DMS153 treated with DMSO at 0.1 percent for 48 hours (cell line): ENCODE data around the gene RNF141.

Source experiments
- DNase-seq: peaks from one replicate; lab custom pipeline; 2025; ENCODE audit not compliant: unreplicated experiment; lab: John Stamatoyannopoulos, UW

The RNF141 gene

DNA sequence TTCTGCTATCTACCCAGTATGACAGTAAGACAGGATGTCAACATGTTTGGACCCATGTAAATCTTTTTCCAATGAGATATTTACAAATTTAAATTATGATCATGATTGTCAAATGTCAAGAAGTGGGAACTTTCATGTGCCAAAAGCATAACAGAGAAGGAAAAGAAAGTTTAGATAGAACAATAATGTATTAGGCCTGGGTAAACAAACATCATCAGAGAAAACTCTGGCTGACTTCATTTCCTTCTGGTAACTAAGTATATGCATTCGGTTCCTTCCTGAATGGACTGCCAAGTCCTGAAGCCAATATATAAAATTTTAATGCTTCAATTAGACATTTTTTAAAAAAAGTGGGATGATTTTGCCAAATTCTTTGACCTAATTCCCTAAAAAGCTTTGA lies 16.5 kb downstream of the RNF141 start:
- no peak for DNase-seq

DNA sequence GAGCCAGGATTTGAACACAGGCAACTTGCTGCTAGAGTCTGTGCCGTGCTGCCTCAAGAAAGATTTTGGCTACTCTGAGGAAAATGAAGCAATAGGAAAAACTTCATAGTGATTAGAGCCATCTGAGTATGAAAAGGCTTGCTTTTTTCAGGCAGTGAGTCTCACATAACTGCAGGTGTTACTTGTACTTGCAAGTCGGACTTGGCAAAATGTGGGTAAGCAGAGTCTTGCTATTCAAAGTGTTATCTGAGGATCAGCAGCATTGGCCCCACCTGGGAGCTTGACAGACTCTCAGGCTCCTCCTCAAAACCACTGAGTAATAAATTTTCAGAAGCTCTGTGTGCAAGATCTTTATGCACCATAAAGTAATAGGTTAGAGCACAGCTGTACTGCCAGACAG lies 18.1 kb downstream of the RNF141 start:
- no peak for DNase-seq

DNA sequence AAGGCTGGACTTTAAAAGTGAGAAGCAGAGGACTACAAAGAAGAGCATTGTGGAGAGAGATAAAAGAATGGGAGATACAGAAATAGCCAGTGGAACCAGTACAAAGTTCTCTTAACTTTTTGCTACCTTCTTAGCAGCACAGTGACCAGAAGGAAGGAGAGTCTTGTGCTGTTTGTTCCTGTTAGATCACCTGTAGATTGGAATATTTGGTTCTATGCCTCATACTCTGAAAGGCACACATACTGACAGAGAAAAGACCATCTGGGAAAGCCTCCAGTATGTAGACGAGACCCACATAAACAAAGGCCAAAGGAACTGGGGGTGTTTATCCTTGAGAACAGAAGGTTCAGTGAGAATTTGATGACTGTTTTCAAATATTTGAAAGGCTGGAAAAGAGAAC lies 18.7 kb downstream of the RNF141 start:
- DNase-seq = no peak

DNA sequence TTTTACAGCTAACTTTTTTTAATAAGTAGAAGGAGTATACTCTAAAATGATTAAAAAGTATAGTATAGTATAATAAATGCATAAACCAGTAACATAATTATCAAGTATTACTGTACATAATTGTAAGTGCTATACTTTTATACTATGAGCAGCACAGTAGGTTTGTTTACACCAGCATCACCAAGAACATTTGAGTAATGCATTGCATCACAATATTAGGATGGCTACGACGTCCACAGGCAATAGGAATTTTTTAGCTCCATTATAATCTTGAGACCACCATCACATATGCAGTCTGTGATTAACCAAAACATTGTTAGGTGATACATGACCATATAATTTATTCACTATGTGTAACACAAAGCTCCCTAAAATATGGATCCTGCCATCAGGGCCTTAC lies 20.4 kb downstream of the RNF141 start:
- DNase-seq = no peak

DNA sequence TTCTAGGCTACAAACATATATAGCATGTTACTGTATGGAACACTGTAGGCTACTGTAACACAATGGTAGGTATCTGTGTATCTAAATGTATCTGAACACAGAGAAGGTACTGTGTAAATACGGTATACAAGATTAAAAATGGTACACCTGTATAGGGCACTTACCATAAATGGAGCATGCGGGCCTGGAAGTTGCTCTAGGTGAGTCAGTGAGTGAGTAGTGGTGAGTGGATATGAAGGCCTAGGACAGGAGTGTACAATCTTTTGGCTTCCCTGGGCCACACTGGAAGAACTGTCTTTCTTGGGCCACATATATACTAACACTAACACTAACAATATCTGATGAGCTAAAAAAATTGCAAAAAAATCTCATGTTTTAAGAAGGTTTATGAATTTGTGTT lies 21.4 kb downstream of the RNF141 start:
- DNase-seq = no peak

DNA sequence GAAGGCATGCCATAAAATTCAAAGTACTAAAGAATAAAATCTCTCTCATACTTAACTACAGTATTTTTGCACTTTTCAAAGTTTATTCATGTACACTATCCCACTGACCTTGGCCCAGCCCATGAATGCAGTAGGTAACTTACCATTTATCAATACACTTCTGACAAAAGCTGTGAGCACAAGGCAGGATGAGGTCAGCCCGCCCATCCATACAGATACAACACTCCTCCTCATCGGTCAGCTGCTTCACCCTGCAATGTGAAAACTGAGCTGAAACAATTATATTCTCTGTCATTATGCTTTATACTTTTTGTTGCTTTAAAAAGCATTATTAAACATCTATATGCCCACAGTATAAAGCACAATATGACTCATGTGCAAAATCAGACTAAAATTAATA lies 22.1 kb downstream of the RNF141 start:
- DNase-seq = no peak

DNA sequence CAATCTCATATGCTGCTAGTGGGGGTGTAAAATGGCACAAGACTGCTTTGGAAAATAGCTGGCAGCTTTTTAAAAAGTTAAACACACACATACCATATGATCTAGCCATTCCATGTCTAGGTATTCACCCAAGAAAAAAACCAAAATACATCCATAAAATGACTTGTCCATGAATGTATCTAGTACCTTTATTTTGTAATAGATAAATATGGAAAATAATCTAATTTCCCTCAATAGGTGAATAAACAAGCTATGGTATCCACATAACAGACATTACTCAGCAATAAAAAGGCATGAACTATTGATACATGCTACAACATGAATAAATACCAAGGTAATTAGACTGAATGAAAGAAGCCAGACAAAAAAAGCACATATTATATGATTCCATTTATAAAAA lies 22.9 kb downstream of the RNF141 start:
- no peak for DNase-seq

DNA sequence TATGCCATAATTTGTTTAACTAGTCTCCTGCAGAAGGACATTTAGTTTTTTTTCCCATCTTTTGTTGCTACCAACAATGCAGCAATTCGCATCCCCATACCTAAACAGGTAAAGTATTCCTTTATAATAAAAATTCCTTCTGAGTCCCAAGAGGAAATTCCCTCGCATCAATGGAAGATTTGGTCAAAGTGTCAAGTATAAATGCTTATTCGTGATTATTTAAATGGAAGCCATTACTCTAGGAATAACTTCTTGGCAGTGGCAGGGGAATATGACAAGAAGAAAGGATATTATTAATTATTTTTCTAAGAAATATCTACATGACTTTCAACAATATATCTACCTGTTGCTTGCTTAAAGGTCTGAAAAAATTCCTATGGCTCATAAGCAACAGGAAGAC lies 25.6 kb downstream of the RNF141 start:
- no peak for DNase-seq

DNA sequence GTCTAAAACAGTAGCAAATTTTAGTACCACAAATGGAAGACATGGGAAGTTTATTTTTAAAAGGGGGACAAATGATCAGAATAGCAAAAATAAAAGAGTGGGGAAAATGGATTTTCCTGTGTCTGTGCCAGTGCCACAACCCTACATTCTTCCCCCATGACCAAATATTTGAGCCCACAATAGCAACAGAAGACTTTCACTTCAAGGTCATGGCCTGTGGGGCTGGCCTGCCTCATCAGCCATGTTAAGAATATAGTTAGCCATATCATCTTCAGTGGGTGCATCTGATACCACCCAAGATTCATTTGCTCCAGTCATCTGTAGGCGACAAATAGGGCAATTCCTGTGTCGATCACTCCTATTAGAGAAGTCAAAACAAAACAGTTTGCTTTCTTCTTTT lies 26.3 kb downstream of the RNF141 start:
- DNase-seq = no peak

DNA sequence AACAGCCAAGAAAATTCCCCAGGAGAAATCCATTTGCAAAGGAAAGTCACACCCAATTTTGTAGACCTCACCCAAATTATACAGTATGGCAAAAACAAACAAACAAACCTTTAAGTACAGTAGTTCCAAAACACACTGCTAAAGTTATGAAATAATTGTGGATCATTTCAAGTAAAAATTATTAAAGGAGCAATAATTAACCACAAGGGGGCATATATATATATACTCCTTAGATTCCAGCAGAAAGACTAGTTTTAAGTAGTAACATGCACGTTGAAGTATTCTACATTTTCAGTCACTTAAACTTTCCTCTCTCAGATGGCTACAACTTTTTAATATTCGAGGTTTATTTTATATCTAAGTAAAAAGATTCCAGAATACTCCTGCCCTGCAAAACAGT lies 26.8 kb downstream of the RNF141 start:
- DNase-seq = no peak

DNA sequence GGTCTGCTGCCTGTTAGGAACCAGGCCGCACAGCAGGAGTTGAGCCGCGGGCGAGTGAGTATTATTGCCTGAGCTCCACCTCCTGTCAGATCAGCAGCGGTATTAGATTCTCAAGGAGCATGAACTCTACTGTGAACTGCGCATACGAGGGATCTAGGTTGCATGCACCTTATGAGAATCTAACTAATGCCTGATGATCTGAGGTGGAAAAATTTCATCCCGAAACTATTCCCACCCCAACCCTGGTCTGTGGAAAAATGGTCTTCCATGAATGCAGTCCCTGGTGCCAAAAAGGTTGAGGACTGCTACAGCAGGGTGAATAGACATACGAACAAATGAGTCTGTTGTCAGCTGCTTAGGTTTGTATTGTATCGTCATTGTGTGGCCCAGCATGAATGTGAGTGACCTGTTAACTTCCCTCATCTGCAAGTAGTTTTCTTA lies 29.8 kb downstream of the RNF141 start:
- DNase-seq = no peak

DNA sequence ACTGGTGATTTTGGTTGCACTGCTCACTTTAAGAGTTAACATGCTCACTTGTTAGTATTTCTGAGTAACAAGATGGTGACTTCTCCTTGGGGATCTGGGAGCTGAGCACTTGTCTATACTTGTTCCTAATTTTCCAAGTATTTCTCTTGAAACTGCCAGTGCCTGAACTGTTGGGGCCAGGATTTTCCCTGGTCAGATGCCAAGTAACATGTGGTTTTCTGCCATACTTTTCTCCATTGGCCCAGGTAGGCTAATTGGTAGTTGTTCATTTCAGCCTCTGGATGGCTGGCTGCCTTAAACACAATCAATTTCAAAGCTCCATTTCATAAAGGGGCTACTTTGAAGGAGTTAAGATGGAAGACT lies 35.0 kb downstream of the RNF141 start:
- DNase-seq = no peak

DNA sequence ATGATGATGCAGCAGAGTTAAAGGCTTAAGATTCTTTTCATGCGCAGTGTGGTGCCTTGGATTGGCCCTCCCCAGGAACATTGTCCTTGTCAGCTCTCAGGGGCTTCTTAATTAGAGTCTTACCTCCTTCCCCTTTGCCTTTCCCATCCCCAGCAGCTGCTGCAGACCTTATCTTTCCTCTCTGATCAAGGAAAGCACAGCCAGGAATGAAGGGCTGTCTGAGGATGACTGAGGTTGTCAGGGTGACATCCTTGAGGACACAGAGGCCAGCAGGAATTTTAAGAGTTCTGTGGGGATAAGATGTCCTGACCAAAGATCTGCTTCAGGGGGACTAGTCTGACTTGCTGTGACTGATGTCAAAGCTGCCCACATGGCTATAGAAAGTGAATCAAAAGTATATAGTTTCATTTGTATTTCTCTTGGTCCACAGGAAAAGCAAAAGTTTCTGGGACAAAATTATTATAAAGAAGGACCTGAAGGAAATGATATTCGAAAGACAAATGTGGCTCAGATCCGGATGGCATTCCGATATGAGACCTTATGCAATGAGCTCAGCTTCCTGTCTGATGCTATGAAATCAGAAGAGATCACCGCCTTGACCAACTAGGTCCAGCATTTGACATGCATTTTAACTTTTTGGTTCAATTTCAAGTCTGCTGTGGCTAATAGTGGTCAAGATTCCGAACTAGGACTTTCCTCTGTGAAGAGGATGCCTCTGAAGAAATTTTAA lies 35.5 kb downstream of the RNF141 start:
- DNase-seq = no peak

DNA sequence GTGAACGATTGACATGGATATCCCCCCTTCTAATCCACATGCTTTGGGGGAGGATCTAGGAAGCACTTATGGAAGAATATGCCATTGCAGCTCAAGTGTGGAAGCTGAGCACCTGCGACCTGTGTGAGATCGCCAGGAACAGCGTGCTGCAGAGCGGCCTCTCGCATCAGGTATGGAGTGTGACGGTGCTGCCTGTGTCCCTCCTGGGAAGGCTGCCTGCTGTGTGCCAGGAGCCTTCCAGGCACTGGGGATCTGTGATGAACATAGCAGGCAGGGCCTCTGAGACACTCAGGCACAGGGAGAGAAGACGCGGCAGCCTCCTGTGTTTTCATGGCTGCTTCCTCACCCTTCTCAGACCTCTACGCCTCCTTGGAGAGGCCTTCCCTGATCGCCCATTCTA lies 36.5 kb downstream of the RNF141 start:
- no peak for DNase-seq

DNA sequence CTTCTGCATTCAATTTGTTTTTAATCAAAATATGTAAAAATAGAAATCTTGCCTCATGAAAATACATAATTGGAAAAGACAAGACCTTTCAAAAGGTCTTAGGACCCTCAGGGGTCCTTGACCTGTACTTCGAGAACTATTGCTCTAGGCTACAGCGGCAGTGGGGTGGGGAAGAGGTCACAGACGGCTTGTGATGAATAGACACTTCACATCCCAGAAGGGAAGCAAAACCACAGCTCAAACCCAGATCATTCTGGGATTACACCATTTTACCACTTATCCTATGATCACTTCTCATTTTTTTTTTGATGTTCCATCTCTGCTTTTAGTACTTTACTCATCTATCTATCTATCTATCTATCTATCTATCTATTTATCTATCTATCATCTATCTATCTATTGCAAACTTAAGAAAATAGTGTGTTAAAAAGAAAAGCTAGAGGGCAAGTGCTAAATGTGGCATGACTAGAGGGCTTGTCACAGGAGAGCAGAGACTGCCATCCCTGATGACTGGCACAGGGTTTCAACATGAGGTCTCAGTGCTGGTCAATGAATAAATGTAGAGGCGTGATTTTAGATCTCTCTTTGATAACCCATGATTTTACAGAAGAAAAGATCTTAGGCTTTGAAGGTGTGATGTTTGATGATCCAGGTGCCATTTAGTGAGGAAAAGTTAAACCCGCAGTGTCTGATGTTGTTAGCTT lies 37.1 kb downstream of the RNF141 start:
- DNase-seq = no peak

DNA sequence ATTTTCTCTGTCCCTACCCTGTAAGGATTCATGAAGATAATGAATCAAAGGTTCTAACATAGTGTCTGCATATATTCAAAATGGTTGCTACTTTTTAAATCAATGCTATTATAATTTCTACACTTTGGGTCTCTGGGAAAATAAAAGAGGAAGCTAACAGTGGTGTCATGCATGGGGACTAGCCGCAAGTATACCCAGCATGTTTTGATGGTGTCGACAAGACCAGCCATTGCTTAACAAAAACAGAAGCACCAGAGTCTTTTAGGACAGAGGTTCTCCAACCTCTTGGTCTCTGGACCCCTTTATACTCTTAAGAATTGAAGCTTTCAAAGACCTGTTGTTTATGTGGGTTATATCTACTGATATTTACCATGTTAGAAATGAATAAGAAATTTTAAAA lies 37.8 kb downstream of the RNF141 start:
- no peak for DNase-seq

DNA sequence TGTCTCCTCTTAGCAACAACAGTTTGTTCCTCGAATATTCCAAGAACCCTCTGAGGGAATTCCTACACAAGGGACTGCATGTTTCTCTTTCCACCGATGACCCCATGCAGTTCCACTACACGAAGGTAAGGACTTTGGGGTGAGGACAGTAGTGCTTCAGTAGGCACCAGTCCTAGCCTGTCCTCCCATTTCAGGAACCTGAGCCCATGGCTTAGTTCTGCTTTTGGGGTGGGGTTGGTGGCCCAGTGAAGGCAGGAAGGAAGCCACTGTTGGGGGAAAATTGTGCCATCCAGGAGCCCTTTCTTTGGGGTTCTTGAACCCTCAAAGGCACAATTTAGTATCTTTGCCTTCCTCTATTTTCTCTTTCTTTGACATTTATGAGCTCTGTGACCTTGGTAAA lies 38.2 kb downstream of the RNF141 start:
- no peak for DNase-seq

DNA sequence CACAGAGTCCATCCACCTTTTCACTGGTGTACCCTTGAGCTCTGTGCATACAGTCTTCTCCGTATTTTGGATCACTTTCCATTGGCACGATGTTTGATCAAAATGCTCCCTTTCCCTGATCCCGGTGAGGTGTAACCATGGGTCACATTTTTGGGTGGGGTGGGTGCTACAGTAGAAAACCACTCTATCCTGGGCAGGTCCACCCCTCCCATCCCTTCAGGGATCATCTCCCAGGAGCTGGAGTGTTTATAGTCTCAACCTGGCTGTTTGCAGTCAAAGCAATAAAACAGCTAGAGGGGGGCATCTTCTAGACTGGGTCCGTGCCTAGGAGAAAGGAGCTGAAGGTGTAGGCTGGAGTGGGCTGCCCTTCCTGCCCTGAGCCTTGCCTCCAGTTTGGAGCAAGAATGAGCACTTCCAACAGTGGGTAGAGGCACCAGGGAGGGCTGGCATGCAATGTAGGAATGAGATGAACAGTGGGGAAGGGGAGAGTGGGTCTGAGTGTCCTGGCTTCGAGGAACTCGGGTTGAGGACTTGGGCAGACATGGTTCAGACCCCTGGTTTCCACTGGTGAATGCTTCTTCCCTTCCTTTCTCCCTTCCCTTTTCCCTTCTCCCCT lies 38.8 kb downstream of the RNF141 start:
- DNase-seq = no peak

DNA sequence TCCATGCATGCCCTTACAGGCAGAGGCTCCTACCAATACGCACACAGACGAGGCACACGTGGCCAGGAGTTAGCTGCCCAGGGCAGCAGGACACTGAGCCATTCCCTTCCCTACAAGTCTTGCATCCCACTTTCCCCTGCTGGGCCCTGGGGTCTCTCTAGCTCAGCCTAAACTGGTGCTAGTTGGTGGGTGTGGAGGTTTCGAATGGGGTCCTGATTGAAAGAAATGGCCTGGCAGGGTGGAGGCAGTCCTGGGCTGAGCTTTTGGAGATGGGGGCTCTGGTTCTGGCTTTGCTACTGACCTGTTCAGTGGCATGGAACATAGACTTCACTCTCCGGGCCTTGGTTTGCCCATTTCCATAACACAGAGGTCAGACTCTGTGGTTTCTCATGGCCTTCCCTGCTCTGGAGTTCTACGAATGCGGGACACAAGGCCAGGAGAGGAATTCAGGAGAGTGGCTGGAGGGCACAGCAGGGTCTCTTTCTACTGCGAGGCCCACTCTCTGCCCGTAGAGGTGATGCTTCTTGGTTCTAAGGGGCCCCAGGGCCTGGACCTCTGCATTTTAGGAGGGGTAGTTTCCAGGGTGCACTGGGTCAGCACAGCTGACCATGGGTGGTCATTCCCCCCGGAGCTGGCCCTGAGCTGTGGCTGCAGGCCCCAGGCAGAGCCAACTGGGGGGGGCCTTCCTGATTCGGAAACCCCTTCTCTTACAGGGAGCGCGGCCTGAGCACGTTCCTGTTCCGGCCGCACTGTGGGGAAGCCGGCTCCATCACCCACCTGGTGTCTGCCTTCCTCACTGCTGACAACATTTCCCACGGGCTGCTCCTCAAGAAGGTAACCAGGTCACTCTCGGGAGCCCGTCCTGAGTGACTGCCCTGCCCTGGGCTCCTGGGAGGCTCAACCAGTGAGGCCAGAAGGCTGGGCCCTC lies 40.0 kb downstream of the RNF141 start:
- DNase-seq = no peak

DNA sequence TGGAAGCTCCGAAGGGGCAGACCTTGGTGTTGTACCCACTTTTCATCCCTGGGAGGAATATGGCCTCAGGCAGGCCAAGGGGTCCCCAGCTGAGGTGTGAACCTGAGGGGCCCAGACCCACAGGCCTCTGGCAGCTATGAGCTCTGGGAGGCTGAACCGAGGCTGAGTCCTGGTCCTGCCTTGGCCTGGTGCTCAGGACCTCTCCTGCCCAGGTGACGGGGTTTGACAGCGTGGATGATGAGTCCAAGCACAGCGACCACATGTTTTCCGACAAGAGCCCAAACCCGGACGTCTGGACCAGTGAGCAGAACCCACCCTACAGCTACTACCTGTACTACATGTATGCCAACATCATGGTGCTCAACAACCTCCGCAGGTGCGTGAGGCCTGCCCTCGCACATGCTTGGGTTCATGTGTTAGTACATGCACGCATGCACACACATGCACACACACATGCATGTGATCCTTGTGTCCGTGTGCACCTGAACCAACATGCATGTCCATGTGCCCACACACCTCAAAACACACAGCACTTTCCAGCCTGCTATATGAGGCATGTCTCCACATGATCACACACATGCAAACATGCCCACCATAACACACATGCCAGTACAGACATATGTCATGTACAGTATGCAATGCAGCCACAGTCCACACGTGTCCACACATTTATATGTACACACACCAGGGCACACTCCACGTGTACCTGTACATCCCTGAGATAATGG lies 40.9 kb downstream of the RNF141 start:
- no peak for DNase-seq

DNA sequence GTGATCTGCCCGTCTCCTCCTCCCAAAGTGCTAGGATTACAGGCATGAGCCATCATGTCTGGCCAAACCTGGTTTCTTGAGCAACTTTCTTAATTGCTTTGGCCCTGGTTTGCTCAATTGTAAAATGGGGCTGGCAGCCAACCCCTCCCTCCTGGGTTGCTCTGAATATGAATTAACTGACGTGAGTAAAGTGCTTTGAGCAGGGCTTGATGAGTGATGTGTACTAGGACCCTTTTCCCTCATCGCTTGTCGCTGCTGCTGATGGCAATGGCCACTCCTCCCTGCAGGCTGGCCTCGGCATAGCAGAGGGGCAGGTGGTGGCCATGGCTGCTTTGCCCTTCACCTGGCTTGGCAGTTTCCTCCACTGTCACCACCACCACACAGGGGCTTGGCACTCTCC lies 41.5 kb downstream of the RNF141 start:
- no peak for DNase-seq
